ENCODE results near the gene LPCAT3. TPM values are rescaled to one million over a fixed set of nuclear protein-coding genes. Genes with fewer than 3 reads are reported as not detected.

LPCAT3 gene
- total RNA-seq, 4 donors from 2014 or later, result 27.5 to 46.3 (median 32.7) TPM

- TF ChIP-seq, protein P1, sequence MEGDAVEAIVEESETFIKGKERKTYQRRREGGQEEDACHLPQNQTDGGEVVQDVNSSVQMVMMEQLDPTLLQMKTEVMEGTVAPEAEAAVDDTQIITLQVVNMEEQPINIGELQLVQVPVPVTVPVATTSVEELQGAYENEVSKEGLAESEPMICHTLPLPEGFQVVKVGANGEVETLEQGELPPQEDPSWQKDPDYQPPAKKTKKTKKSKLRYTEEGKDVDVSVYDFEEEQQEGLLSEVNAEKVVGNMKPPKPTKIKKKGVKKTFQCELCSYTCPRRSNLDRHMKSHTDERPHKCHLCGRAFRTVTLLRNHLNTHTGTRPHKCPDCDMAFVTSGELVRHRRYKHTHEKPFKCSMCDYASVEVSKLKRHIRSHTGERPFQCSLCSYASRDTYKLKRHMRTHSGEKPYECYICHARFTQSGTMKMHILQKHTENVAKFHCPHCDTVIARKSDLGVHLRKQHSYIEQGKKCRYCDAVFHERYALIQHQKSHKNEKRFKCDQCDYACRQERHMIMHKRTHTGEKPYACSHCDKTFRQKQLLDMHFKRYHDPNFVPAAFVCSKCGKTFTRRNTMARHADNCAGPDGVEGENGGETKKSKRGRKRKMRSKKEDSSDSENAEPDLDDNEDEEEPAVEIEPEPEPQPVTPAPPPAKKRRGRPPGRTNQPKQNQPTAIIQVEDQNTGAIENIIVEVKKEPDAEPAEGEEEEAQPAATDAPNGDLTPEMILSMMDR (IDR thresholded peaks at IDR 0.05), result no peak
- no peak for TF ChIP-seq POLR2A (IDR thresholded peaks at IDR 0.05)
- no peak for DNase-seq
- no peaks in the 10 kb centered on the region for H3K27me3 ChIP-seq
- intact Hi-C loops (cut with DNase I), result no loop called here
- H3K4me1 ChIP-seq, result peaks cover 15 to 66% (median 30%) of the 10 kb centered on the region in 3 donors
- H3K36me3 ChIP-seq, result peaks cover 0 to 14% (median 0%) of the 10 kb centered on the region in 3 donors
- H3K9me3 ChIP-seq, result no peaks in the 10 kb centered on the region
- peak overlapping the region in 1 of 4 donors; percentile 29 for H3K4me3 ChIP-seq
- 65 to 77% methylated on average over 15 of the region's 15 CpGs for WGBS, 2 donors
- H3K27ac ChIP-seq, result peak overlapping the region in 3 of 4 donors; percentile 51 to 76 (median 62)
Observed at GRCh38 chr12:6948873-6949594, 69.2 kb downstream of the LPCAT3 start.

- Histone ChIP-seq H3K4me1 (peaks cover 25 to 74% (median 37%) of the 10 kb centered on the region in 3 donors), H3K9me3 (no peaks in the 10 kb centered on the region), H3K27ac (no peak overlapping the region), H3K27me3 (no peaks in the 10 kb centered on the region), H3K36me3 (peaks cover 0 to 14% (median 0%) of the 10 kb centered on the region in 3 donors), H3K4me3 (no peak overlapping the region)
- TF ChIP-seq POLR2A (IDR thresholded peaks at IDR 0.05), result no peak
- TF ChIP-seq, protein P1 (IDR thresholded peaks at IDR 0.05), result no peak
- DNase-seq, result no peak
- intact Hi-C loops (cut with DNase I), result no loop called here
- 80 to 82% methylated on average over 8 of the region's 8 CpGs for WGBS, 2 donors
Observed at GRCh38 chr12:6947615-6948014, 70.7 kb downstream of the LPCAT3 start.

GRCh38 chr12:6946920-6947374, 71.3 kb downstream of the LPCAT3 start:
- H3K4me1 ChIP-seq, result peaks cover 25 to 80% (median 39%) of the 10 kb centered on the region in 3 donors
- intact Hi-C loops (cut with DNase I), result no loop called here
- H3K4me3 ChIP-seq, result peak overlapping the region; percentile 35 to 67 (median 53)
- H3K36me3 ChIP-seq, result peaks cover 0 to 15% (median 0%) of the 10 kb centered on the region in 3 donors
- 39 to 47% methylated on average over 8 of the region's 8 CpGs for WGBS, 2 donors
- TF ChIP-seq POLR2A (IDR thresholded peaks at IDR 0.05), result no peak
- TF ChIP-seq, protein P1 (IDR thresholded peaks at IDR 0.05), result no peak
- no peaks in the 10 kb centered on the region for H3K27me3 ChIP-seq
- no peak for DNase-seq
- no peaks in the 10 kb centered on the region for H3K9me3 ChIP-seq
- peak overlapping the region; percentile 91 to 98 (median 97) for H3K27ac ChIP-seq

GRCh38 chr12:6946033-6946919, 72.0 kb downstream of the LPCAT3 start:
- no peaks in the 10 kb centered on the region for H3K9me3 ChIP-seq
- peak overlapping the region; percentile 35 to 67 (median 53) for H3K4me3 ChIP-seq
- no peak for DNase-seq
- peaks cover 25 to 86% (median 39%) of the 10 kb centered on the region in 3 donors for H3K4me1 ChIP-seq
- H3K27ac ChIP-seq, result peak overlapping the region; percentile 91 to 98 (median 97)
- H3K36me3 ChIP-seq, result peaks cover 5 to 22% (median 5%) of the 10 kb centered on the region in 3 donors
- intact Hi-C loops (cut with DNase I), result no loop called here
- TF ChIP-seq POLR2A (IDR thresholded peaks at IDR 0.05), result peak in 3 of 4 donors; percentile 64 to 75 (median 74)
- TF ChIP-seq, protein P1 (IDR thresholded peaks at IDR 0.05), result peak in 4 of 6 experiments; percentile 20 to 51 (median 36)
- WGBS, 2 donors, result 15 to 46% methylated on average over 15 to 20 of the region's 32 CpGs
- no peaks in the 10 kb centered on the region for H3K27me3 ChIP-seq
